RWPE2 (cell line): ENCODE results near the gene THSD7B.
A peak's percentile ranks its signal among the peaks of the same experiment; 100 is the strongest.

Source experiments
- ATAC-seq: fragments of 200-7000 bp; cut with Tn5 transposase; 3 replicates; pipeline ENCODE4 v1.9.1; 2021; ENCODE audit warnings: low read depth
- DNase-seq: peaks from one replicate; pipeline ENCODE4 v3.0.0-alpha.2; 2020; ENCODE audit warnings: low spot score
- H3K27ac ChIP-seq: fragments of 450-650 bp; 2 replicates; pipeline ENCODE4 v1.5.1; 2017; ENCODE audit warnings: mild to moderate bottlenecking; ENCODE audit not compliant: poor library complexity, severe bottlenecking
- H3K27me3 ChIP-seq: fragments of 250-450 bp; sonication (Bioruptor Pico); 2 replicates; pipeline ENCODE4 v1.5.1; 2021; ENCODE audit warnings: mild to moderate bottlenecking, moderate library complexity; ENCODE audit not compliant: insufficient read depth, poor library complexity, severe bottlenecking
- H3K36me3 ChIP-seq: fragments of 250-450 bp; sonication (Bioruptor Pico); 2 replicates; pipeline ENCODE4 v1.5.1; 2020; ENCODE audit warnings: low read depth, mild to moderate bottlenecking, moderate library complexity
- H3K4me1 ChIP-seq: fragments of 250-450 bp; sonication (Bioruptor Pico); 2 replicates; pipeline ENCODE4 v1.5.1; 2021; ENCODE audit warnings: mild to moderate bottlenecking, moderate library complexity; ENCODE audit not compliant: insufficient read depth, poor library complexity, severe bottlenecking
- H3K4me3 ChIP-seq: fragments of 250-450 bp; sonication (Bioruptor Pico); 2 replicates; pipeline ENCODE4 v1.5.1; 2021; ENCODE audit warnings: mild to moderate bottlenecking, moderate library complexity; ENCODE audit not compliant: severe bottlenecking
- H3K9me3 ChIP-seq: fragments of 250-450 bp; sonication (Bioruptor Pico); 2 replicates; pipeline ENCODE4 v1.5.1; 2021; ENCODE audit warnings: mild to moderate bottlenecking, moderate library complexity; ENCODE audit not compliant: severe bottlenecking
- TF ChIP-seq, protein P1 (sequence below): fragments of 450-650 bp; IDR thresholded peaks from one replicate; pipeline ENCODE4 v1.5.1; 2017; ENCODE audit warnings: mild to moderate bottlenecking, moderate library complexity; ENCODE audit not compliant: poor library complexity, severe bottlenecking

The THSD7B gene

DNA sequence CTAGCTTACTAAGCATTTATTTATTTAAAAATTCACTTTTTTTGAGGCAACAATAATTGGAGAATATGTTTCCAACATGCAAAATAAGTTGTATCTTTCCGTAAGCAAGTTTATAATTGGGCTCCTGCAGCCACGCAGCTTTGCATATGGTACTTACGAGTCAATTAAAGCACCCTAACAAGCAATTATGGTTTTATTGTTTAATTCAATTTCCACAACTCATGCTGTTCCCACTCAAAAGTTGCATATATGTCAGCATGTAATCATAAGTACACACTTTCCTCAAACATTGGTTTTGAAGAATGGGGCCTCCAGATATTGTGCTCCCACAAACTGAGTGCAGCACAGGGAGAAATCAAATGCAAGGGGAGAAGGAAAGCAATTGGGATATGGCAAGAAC, 613.8 kb downstream of the THSD7B start:
- Histone ChIP-seq H3K27ac (no peak overlapping the region), H3K27me3 (no peaks in the 10 kb centered on the region), H3K4me1 (peaks cover 5% of the 10 kb centered on the region), H3K9me3 (no peaks in the 10 kb centered on the region), H3K36me3 (no peaks in the 10 kb centered on the region), H3K4me3 (no peak overlapping the region)
- no peak for ATAC-seq
- DNase-seq, result no peak
- TF ChIP-seq, protein P1, sequence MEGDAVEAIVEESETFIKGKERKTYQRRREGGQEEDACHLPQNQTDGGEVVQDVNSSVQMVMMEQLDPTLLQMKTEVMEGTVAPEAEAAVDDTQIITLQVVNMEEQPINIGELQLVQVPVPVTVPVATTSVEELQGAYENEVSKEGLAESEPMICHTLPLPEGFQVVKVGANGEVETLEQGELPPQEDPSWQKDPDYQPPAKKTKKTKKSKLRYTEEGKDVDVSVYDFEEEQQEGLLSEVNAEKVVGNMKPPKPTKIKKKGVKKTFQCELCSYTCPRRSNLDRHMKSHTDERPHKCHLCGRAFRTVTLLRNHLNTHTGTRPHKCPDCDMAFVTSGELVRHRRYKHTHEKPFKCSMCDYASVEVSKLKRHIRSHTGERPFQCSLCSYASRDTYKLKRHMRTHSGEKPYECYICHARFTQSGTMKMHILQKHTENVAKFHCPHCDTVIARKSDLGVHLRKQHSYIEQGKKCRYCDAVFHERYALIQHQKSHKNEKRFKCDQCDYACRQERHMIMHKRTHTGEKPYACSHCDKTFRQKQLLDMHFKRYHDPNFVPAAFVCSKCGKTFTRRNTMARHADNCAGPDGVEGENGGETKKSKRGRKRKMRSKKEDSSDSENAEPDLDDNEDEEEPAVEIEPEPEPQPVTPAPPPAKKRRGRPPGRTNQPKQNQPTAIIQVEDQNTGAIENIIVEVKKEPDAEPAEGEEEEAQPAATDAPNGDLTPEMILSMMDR, result no peak

DNA sequence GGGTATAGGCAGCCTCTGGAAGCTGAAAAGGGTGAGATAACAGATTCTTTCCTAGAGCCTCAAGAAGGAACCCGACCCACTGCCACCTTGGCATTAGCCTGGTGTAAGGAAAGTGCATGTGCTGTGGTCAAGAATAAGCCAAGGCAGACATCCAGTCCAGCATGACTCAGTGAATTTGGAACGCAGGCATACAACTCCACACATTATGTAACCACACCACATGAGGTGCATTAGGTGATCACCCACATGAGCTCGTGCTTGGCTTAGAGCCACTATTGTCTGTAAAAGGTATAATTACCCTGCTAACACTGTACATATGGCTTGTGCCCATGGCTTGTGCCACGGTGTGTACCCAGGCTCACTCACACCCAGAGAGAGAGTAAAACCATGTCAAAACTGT, 615.3 kb downstream of the THSD7B start:
- H3K4me1 ChIP-seq, result peaks cover 5% of the 10 kb centered on the region
- no peak overlapping the region for H3K4me3 ChIP-seq
- H3K36me3 ChIP-seq, result no peaks in the 10 kb centered on the region
- ATAC-seq, result peak; percentile 90
- no peak overlapping the region for H3K27ac ChIP-seq
- DNase-seq, result no peak
- H3K27me3 ChIP-seq, result no peaks in the 10 kb centered on the region
- H3K9me3 ChIP-seq, result no peaks in the 10 kb centered on the region
- TF ChIP-seq, protein P1, result no peak

DNA sequence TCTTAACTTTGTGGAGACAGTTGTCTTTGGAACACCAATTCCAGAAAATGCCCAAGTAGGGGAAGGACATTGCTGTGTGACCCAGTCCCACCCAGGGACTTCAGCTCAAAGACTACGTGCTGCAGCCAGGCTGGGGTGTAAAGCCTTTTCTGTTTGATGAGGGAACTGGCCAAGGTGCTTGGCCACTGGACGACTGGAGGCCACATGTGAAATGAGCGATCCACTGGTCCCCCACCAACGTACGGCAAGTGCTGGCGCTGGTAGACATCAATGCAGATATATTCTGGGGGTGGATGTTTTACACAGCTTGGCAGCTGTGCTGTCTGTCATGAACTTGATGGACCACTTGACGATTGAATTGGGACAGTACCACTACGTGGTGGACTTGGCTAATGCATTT, 616.4 kb downstream of the THSD7B start:
- H3K4me1 ChIP-seq, result peaks cover 5% of the 10 kb centered on the region
- no peaks in the 10 kb centered on the region for H3K36me3 ChIP-seq
- DNase-seq (no peak), ATAC-seq (no peak)
- H3K27me3 ChIP-seq, result no peaks in the 10 kb centered on the region
- TF ChIP-seq, protein P1, result no peak
- no peak overlapping the region for H3K27ac ChIP-seq
- H3K9me3 ChIP-seq, result no peaks in the 10 kb centered on the region
- H3K4me3 ChIP-seq, result no peak overlapping the region

DNA sequence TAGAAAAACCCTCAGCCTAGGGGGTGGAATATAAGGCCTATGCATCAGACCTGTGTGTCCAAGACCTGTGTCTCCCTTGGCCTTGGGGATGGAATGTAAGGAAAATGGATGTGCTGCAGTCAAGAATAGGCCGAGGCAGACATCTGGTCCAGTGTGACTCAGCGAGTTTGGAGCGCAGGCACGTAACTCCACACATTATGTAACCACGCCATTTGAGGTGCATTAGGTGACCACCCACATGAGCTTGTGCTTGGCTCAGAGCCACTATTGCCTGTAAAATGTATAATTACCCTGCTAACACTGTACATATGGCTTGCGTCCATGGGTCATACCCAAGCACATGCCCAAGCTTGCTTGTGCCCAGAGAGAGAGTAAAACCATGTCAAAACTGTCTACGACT, 618.0 kb downstream of the THSD7B start:
- no peaks in the 10 kb centered on the region for H3K36me3 ChIP-seq
- ATAC-seq (no peak), DNase-seq (no peak)

DNA sequence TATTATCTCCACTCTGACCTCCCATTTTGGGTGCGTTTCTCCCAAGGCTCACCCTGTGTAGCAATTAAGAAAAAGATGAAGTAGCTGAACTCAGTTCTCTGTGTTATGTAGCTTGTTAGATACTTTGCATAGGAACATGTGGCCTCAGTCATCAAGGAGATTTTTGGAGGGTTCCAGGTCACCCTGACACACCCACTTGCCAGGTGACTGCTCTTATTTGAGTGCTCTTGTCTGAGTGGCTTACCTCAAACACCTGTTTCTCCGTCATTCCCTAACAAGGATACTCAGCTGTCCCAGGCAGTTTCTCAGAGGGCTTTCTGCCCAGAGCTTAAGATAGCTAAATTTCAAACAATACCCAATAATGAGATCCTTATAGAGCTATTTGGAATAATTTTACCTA, 621.7 kb downstream of the THSD7B start:
- Histone ChIP-seq H3K4me3 (no peak overlapping the region), H3K9me3 (no peaks in the 10 kb centered on the region), H3K27me3 (no peaks in the 10 kb centered on the region), H3K36me3 (no peaks in the 10 kb centered on the region), H3K4me1 (no peaks in the 10 kb centered on the region), H3K27ac (no peak overlapping the region)
- TF ChIP-seq, protein P1, result no peak
- no peak for ATAC-seq
- no peak for DNase-seq

More for the DNA sequence above, 618.0 kb downstream of the THSD7B start:
- Histone ChIP-seq H3K9me3 (no peaks in the 10 kb centered on the region), H3K27ac (no peak overlapping the region), H3K27me3 (no peaks in the 10 kb centered on the region), H3K4me1 (peaks cover 5% of the 10 kb centered on the region), H3K4me3 (no peak overlapping the region)
- TF ChIP-seq, protein P1, result no peak
